Thoracic aorta (tissue), 2 donors: ENCODE results near the gene SNRPF. TPM values are rescaled to one million over a fixed set of nuclear protein-coding genes. Genes with fewer than 3 reads are reported as not detected.

ENCODE experiments used
- ATAC-seq: fragments of 150-250 bp; one replicate; pipeline ENCODE4 v1.8.0; 2017; ENCODE audit warnings: low read depth; ENCODE audit not compliant: insufficient number of reproducible peaks, low FRiP score
- DNase-seq: peaks from one replicate; pipeline ENCODE4 v3.0.0-alpha.2; 2020; ENCODE audit warnings: low spot score
- H3K27ac ChIP-seq, 2 donors: fragments of 200-600 bp; sonication (generic); 1 replicate in 1 of 2; 2 replicates in 1 of 2; pipeline ENCODE4 v1.5.1; 2016; ENCODE audit warnings: mild to moderate bottlenecking in 2 of 2, moderate library complexity in 2 of 2
- H3K27me3 ChIP-seq: fragments of 200-600 bp; sonication (generic); replicated peaks from 2 replicates; pipeline ENCODE4 v1.6.0; 2016; ENCODE audit warnings: mild to moderate bottlenecking; ENCODE audit not compliant: insufficient read depth
- H3K36me3 ChIP-seq: fragments of 200-600 bp; sonication (generic); one replicate; pipeline ENCODE4 v1.5.1; 2016
- H3K4me1 ChIP-seq, 2 donors: fragments of 200-600 bp; sonication (generic); 1 replicate in 1 of 2; 2 replicates in 1 of 2; pipeline versions ENCODE4 v1.5.1 to v1.6.0; 2016; ENCODE audit warnings: low read depth in 2 of 2, mild to moderate bottlenecking in 1 of 2; ENCODE audit not compliant: control insufficient read depth in 1 of 2
- H3K4me3 ChIP-seq: fragments of 200-600 bp; sonication (generic); 2 replicates; pipeline ENCODE4 v1.5.1; 2016; ENCODE audit warnings: mild to moderate bottlenecking
- H3K9me3 ChIP-seq: fragments of 200-600 bp; sonication (generic); 2 replicates; pipeline ENCODE4 v1.5.1; 2016
- CTCF ChIP-seq: fragments of 200-600 bp; sonication (generic); IDR thresholded peaks from one replicate; pipeline ENCODE4 v1.5.1; 2019; ENCODE audit warnings: antibody characterized with exemption
- total RNA-seq, 2 donors: library from RNA; depleted of rRNA; stranded (reverse); fragments of >200 nt; gene quantifications; one replicate each; pipeline versions ENCODE4 v1.1.0 to v1.2.3, GENCODE V29; 2016

Gene SNRPF
- total RNA-seq, 2 donors from 2014 or later, result 6.5 to 9.1 TPM

GRCh38 chr12:95851606-95852005 lies 7.1 kb upstream of the SNRPF start:
- ATAC-seq, result no peak
- no peak for DNase-seq
- H3K27me3 ChIP-seq, result no peaks in the 10 kb centered on the region
- H3K27ac ChIP-seq, result no peak overlapping the region
- no peaks in the 10 kb centered on the region for H3K9me3 ChIP-seq
- H3K36me3 ChIP-seq, result no peaks in the 10 kb centered on the region
- no peaks in the 10 kb centered on the region for H3K4me1 ChIP-seq
- no peak for TF ChIP-seq CTCF
- no peak overlapping the region for H3K4me3 ChIP-seq

- Histone ChIP-seq H3K36me3 (no peaks in the 10 kb centered on the region), H3K4me1 (no peaks in the 10 kb centered on the region), H3K27me3 (no peaks in the 10 kb centered on the region), H3K27ac (no peak overlapping the region), H3K4me3 (no peak overlapping the region), H3K9me3 (no peaks in the 10 kb centered on the region)
- no peak for TF ChIP-seq CTCF
- DNase-seq, result no peak
- no peak for ATAC-seq
These were observed 6.6 kb upstream of the SNRPF start for GRCh38 chr12:95852133-95852532.

- no peaks in the 10 kb centered on the region for H3K27me3 ChIP-seq
- no peak for DNase-seq
- peaks cover under 1% of the 10 kb centered on the region for H3K36me3 ChIP-seq
- H3K9me3 ChIP-seq, result no peaks in the 10 kb centered on the region
- TF ChIP-seq CTCF, result no peak
- H3K27ac ChIP-seq, result no peak overlapping the region
- peaks cover 13 to 15% of the 10 kb centered on the region in 2 donors for H3K4me1 ChIP-seq
- ATAC-seq, result no peak
- H3K4me3 ChIP-seq, result no peak overlapping the region
These were observed 1.6 kb upstream of the SNRPF start for GRCh38 chr12:95857156-95857555.

GRCh38 chr12:95857799-95858198 lies 953 bp upstream of the SNRPF start:
- ATAC-seq, result no peak
- no peak for DNase-seq
- peak overlapping the region; percentile 94 for H3K4me3 ChIP-seq
- no peaks in the 10 kb centered on the region for H3K27me3 ChIP-seq
- no peak for TF ChIP-seq CTCF
- no peaks in the 10 kb centered on the region for H3K9me3 ChIP-seq
- peaks cover 2% of the 10 kb centered on the region for H3K36me3 ChIP-seq
- H3K4me1 ChIP-seq, result peaks cover 13 to 15% of the 10 kb centered on the region in 2 donors
- no peak overlapping the region for H3K27ac ChIP-seq

GRCh38 chr12:95859344-95859816 lies 628 bp downstream of the SNRPF start:
- TF ChIP-seq CTCF, result no peak
- DNase-seq (no peak), ATAC-seq (no peak)
- Histone ChIP-seq H3K4me3 (peak overlapping the region; percentile 94), H3K36me3 (peaks cover 2% of the 10 kb centered on the region), H3K4me1 (peaks cover 13 to 15% of the 10 kb centered on the region in 2 donors), H3K9me3 (no peaks in the 10 kb centered on the region), H3K27me3 (no peaks in the 10 kb centered on the region), H3K27ac (peak overlapping the region; percentile 15 to 49)
